H4 (cell line): ENCODE results near the gene ARFIP1. TPM values are rescaled to one million over a fixed set of nuclear protein-coding genes. Genes with fewer than 3 reads are reported as not detected.
"Not testable (repeated sequence)": the region's sequence is repeated elsewhere in the genome, so short reads cannot be mapped to it uniquely, and the experiment has no call there.

ENCODE experiments used
- DNase-seq: peaks from one replicate; pipeline ENCODE4 v3.0.0-alpha.2; 2015; ENCODE audit warnings: low spot score
- total RNA-seq: library from RNA; depleted of rRNA; stranded (reverse); fragments of >200 nt; shearing (Covaris generic); gene quantifications from 2 replicates; pipeline ENCODE4 v1.2.3, GENCODE V29; 2014

The ARFIP1 gene
- total RNA-seq, 1 experiment from 2014 or later = 58.4 TPM

DNA sequence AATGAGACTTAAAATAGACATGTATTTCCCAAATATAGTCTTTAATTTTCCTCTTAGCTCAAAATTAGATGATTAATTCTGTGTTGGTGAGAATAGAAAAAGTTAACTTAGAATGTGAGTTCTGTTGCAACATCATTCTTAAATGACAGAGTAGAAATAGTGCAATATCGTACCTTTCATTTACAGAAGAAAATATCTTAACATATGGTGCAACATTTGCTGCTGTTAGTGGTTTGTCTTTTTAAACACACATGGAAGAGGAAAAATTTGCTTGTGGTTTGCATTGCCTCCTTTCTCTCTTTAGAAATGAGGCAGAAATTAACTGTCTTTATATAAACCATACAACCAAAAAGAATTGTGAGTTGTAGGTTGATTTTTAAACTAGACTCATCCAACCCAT is 117.1 kb downstream of the ARFIP1 start:
- peak; percentile 33 for DNase-seq

DNA sequence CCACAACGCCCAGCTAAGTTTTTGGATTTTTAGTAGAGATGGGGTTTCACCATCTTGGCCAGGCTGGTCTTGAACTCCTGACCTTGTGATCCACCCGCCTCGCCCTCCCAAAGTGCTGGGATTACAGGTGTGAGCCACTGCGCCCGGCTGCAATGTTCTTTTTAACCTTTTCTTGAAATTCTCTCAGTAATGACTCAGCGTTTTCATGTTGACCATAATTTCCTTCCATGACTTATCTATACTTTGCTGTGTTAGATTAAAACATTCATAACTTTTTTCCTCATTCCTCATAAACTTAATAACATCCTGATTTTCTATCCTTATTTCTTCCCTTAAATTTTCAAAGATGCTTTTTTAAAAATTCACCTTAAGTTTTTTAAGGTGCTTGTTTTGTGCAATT is 118.4 kb downstream of the ARFIP1 start:
- not testable (repeated sequence) for DNase-seq

DNA sequence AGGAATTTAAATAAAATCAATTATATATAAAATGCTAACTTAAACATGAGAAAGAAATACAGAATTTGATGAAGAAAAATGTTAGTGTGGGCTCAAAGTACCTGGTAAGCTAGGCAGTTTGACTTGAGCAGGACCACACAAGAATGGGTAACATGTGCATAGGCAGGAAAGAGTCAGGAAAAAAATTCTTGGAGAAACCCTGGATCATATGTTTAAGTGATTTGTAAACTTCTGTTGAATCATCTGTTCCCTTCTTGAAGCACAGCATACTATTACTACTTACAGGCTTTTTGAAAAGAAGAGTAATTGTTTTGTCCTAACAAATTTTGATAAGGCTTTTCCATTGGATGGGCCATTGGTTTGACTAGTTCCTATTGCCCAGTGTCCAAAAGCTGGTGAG is 118.9 kb downstream of the ARFIP1 start:
- no peak for DNase-seq

DNA sequence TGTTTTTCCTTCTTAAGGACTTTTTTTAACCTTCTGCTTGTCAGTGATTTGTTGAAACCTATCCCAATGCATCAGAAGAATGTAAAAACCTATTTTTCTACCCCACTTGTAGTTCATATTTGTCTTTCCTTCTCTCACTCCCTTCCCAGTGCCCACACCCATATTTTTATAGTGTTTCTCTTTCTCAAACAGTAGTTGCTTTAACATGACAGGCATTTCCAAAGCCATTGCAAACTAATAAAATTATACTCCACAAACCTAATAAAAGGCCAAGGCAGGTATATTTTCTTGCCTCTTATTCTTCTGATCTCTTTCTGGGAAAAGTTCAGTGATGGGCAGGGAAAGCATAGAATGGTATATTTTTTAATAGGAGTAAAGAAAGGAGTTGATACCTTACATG is 120.6 kb downstream of the ARFIP1 start:
- DNase-seq = no peak

DNA sequence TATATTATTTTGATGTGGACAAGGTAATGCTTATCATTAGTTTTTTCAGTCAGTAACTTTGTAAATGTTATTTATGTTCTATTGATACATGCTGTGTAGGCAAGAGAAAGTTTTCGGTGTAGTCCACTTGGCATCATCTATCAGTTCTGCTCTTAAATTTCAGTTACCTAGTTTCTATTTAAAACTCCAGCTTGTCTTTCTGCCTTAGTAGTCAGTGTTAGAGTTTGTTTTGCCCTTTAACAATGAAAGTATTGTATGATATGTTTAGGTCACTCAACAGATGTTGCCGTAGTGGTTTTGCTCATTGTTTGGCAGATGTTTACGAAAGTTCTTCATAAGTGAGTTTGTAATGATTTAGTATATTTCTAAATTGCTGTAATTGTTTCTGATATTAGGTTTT is 121.5 kb downstream of the ARFIP1 start:
- no peak for DNase-seq

DNA sequence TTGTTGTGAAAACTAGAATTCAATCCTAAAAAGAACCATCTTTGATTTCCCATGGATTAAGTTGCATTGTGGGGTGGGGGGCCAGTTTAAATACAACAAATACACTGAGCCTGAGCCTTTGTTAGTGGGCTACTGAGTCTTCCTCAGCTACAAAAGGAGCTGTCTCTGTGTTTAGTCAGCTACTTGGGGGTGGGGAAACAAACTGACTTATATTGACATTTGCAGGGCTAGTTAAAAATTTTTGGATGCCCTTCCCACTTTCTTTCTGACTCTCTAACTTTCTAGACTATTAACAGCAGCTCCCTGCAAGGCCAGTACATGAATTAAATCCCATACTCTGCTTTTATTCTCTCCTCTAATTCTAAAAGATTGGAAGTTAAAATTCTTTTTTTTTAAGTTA is 123.9 kb downstream of the ARFIP1 start:
- no peak for DNase-seq

DNA sequence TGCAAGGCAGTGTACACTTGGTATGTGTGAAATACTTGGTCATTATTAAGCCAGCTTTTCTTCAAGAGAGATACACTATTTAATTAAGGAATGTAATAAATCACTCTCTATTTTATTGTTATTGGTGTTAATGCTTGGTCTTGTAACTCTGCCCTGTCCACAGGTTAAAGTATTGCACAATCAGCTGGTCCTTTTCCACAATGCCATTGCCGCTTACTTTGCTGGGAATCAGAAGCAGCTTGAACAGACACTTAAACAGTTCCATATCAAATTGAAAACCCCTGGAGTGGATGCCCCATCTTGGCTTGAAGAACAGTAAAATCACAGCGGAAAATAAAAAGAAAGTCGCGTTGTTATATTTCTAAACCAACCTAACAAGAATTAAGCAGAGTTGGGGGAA is 130.1 kb downstream of the ARFIP1 start:
- DNase-seq = no peak

DNA sequence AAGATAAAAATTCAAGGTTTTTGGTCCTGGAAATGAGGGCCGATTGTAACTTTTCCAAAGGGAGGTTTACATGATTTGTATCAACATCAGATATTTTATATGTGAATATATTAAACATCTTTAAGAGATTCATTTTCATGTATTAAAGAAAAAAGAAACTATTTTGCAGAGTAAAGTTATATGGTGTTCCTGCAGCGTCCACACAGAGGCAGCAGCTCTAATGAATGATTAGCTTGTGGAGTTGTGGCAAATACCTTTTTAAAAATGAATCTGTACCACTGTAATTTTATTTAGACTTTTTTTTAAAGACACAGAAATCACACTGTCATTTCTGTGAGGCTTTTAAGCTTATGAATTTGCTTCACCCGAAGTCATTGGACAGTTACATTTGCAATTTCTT is 130.8 kb downstream of the ARFIP1 start:
- no peak for DNase-seq

DNA sequence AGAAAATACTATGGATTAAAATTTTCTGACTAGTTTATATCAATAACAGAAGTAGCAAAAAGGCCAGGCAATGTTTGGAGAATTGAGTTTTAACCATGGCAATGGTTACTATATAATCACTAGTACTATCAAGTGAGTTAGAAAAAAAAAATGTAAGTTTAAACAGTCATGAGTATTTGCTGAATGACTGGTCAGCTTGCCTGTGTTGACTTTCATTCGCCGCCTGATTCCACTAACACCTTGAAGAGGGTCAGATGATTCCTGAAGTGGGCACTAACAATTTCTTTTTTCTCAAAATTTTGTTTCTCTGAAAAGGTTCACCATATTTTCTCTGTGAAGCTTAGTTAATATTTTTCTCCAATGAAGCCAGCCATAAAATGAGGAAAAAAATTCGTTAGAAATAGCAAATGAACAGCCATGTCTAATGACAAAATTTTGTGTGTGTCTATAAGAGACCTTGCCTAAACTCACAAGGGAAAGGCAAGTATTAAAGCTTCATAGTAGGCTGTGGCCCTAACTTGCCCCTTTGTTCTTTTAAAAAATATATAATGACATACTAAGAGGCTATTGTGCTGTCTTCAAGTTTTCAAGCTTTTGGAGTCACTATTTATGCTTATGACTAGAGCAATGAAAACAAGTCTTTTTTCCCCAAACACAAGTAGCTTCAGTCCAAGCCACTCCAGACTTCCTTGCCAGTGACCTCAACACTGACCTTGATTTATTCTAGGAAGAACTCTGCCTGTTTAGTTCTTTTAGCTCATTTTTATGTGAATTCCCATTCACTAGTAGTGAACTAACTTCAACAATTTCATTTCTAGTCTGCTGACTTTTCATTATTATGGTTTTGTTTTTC is 138.0 kb downstream of the ARFIP1 start:
- no peak for DNase-seq

DNA sequence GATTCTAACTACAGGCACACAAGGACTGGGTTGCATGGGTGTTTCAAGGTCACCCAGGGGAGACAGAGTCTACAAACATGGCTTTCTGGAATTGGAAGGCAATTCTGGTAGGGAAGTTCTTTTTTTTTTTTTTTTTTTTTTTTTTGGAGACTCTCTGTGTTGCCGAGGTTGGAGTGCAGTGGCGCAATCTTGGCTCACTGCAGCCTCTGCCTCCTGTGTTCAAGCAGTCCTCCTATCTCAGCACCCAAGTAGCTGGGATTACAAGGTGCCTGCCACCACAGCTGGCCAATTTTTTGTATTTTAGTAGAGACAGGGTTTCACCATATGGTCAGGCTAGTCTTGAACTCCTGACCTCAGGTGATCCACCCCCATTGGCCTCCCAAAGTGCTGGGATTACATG is 140.1 kb downstream of the ARFIP1 start:
- no peak for DNase-seq

DNA sequence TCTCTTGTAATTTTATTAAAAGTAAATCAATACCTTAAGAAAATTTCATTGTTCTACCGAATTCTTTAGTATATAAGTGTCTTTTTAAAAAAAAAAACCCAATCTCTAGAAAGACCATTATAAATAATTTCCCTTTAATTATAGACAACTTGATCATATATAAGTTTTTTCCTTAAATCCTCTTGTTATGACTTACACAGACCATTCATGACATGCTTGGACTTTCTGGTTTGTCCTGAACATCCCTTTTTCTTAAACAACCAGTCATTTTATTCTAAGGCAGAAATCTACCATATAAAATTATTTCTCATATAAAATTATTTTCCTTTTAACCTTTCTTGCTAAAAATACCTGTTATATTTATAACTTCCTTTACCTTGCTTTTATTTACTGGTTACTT is 141.0 kb downstream of the ARFIP1 start:
- no peak for DNase-seq

DNA sequence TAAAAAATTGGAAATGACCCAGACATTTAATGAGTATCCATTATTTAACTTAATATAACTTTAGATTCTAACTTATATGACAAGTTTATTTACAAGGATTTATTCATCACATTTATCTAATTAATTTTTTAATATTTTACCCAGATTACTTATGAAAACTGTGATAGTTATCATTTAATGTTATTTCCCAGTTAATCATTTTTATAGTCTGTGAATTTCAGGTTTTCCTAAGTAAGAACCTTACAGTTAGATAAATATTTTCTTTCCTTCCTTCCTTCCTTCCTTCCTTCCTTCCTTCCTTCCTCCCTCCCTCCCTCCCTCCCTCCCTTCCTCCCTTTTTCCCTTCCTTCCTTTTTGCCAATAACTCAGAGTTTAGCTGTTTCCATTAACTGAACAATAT is 141.5 kb downstream of the ARFIP1 start:
- no peak for DNase-seq

DNA sequence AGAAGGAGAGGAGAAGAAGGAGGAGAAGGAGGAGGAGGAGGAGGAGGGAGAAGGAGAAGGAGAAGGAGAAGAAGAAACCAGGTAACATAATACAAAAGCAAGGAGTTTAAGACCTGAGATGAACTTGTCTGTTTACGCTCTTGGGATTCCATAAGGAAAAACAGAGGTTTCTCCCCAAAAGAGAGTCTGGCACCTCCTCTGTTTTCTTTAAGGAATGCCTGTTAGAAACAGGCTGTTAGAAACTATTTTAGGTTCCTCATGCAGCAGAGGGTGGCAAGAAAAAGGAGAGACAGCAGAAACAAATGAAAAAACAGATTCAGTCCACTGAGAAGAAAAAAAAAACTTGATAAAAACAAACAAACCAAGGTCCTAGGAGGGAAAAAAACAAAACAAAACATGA is 146.1 kb downstream of the ARFIP1 start:
- DNase-seq = no peak

DNA sequence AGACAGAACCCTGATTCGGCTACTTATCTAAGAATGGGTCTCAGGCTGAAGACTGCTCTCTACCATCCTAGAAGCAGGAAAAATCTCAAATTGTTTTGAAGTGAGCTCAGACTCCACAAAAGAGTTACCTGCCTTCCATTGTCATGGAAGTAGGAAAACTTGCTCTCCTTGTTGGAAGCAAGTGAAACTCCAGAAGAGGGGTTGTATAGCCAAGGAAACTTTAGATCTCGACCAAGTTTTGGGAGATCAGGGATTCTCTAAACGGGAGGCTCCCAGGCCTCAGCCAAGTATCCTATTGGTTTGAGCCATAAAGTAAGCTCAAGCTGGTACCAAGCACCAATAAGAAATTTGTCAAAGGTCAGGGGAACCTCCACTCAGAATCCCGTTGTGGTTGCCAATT is 147.2 kb downstream of the ARFIP1 start:
- DNase-seq = no peak

DNA sequence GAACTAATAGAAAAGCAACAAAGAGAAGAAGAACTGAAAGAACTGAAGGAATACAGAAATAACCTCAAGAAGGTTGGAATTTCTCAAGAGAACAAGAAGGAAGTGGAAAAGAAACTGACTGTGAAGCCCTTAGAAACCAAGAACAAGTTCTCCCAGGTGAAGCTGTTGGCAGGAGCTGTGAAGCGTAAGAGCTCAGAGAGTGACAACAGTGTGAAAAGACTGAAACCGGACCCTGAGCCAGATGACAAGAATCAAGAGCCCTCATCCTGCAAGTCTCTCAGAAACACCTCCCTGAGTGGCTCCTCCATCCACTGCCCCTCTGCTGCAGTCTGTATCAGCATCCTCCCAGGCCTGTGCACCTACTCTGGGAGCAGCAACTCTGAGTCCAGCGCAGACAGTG is 148.0 kb downstream of the ARFIP1 start:
- no peak for DNase-seq

DNA sequence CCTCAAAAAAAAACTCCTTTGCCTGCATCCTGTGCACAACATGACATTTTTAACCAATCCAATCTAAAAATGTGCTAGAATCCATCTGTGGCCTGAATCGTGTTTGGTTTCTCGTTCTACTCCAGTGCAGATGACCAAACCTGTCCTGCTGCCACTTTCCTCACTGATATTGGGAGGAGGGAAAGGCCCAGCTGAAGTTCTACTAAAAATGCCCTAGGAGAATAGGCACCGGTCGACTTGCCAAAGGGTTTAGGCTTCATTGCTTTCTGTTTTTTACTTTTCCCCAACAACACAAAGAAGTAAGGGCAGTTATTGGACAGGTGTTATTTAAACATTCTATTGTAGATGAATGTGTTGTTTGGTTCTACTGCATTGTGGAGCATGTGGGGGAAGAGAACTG is 148.5 kb downstream of the ARFIP1 start:
- no peak for DNase-seq

DNA sequence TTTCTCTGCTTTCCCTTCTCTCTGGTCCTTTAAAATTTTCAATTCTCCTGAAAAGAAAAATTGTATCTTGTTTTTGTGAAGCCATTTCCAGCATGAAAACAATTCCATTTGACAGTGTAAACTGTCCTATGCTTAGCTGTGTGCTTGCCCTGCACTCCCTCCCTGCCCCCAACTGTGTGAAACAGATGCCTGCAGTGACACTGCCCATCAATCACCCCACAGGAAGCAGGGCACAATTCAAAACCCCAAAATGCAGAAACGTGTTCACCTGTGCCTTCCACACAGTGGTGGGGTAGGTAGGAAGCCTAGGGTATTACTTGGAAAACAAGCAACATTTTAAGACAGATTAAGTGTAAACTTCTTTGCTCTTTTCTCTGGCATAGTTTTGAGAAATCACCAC is 150.1 kb downstream of the ARFIP1 start:
- no peak for DNase-seq

DNA sequence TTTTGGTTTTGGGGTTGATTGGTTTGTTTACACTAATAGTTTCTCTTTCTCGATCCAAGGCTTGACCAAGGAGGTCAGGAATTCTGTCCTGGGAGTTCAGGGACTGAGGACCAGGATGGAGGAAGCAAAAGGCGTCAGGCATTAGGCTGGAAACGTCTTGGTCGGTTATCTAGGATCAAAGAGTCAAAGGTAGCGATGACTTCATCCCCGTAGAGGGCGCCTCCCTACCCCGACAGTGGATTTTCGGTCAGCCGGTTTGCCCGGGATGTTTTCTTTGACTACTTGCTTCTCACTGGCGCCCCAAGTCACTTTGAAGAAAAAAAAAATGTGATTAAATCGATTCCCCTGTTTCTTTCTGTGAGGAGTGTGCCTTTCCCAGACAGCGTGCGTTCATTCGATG is 155.4 kb downstream of the ARFIP1 start:
- no peak for DNase-seq

DNA sequence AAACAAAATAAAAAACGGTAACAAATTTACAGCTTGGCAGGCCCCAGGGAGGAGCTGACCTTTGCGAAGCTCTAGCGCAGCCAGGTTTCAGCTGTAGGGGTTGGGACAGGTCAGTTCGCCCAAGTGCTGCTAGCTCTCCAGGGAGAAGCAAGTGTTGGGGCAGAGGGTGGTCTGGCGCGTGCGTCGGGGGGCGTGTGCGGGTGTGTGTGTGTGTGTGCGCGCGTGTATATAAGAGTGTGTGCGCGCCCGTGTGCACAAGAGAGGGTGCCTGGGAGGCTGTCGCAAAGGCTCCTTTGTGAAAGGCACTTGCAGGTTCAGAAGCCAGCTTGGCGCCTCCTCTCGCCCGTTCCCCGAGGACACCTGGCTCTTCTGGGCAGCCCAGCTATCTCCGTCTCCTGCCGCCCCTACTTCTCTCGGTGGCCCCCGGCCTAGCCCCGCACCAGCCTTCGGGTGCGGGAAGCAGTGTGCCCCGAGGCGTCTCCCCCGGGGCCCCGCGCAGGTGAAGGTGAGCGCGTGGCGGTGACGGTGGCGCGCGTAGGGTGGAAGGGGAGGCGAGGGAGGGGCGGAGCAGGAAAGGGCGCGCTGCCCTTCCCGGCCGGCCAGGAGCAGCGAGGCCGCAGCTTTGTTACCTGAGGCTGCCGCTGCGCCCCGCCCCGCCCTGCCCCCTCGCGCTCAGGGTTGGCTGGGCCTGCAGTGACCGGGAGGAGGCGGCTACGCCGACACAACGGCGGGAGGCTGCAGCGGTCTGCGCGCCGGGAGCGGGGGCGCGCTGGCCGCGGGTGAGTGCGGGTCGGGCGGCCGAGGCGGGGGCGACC is 156.1 kb downstream of the ARFIP1 start, which contains the start of gene FHDC1:
FHDC1 (plus strand) TSS at position 693 of the 815 bp plus-strand sequence. CDS start 6,735 bp downstream, outside the sequence.
- DNase-seq = no peak

DNA sequence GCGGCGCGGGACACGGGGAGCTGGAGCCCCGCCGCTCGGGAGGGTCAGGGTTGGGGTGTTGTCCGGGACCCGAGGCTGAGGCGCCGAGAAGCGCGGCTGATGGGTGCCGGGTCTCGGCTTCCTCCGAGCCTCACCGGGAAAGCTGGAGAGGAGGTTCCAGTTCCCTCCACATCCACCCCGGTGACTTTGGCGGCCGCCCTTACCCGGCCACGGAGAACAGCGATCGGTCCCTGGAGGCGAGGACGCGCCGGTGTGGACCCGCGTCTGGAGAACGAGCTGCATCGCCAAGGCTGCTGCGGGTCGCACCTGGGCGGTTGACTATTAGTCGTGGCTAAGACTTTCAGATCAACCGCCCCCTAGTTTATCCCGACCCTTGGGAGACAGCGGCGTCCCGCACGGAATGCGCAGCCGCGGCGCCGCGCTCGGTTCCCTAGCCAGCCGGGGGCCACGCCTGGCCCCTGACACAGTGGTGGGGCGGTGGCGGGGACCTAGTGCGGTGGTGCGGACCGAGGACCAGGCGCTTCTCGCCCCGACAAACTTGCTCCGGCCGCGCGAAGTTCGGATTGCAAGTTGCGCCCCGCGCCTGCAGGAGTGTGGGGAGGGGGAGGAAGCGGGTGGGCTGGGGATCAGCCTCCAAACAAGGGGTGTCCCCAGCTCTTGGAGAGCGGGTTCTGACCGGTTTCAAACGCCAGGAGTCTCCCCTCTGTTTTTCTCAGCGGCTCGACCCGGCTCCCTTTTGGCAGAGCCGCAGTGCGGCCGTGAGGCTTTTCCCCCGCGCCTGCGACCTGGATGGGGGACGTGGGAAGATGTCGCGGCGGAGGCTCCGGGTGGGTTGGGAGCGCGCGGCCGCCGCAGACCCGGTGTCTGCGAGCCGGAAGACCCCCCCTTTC is 156.9 kb downstream of the ARFIP1 start:
- no peak for DNase-seq

DNA sequence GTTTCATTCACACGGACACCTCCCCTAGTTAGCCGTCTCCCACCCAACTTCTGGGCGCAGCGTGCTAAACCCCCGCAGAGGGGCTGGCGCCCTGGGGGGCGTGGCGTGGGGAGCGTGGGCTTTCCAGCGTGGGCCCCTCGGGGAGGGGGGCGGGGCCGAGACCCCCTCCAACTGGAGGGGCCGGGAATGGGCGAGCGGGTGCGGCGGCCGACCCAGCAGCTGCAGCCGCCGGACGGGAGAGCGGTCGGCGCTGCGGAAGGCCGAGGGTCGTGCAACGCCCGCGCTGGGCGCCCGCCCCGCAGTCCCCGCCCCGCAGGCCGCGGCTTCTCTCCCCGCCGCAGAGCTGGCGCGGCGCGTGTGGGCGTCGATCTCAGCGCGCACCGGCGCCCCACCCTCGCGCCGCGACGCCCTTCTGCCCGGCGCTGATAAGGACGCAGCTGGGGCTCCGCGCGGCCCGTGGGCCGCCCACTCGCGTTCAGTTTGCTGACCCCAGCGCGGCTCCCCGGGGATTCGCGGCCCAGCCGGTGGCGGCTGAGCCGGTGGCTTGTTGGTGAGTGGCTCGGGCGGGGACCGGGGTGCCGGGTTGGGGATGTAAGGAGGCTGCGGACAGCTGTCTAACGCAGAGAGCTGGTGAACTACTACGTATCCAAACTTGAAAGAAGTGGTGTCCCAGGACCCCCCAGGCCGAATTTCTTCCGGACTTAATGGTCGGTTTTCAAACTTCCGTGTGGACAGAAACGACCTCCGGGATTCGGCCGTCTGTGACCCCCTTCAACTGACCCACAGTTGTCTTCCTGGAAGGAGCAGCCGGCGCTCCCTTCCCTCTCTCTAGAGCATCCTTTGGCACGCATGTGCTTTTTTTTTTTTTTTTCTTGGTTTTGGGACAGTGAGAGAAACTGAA is 157.8 kb downstream of the ARFIP1 start:
- DNase-seq = no peak
